SU-DHL-6 (cell line): ENCODE measurements around the gene RAB11FIP3.

ENCODE experiments used
- H2AFZ ChIP-seq: fragments of 200-600 bp; sonication (generic); 2 replicates; pipeline ENCODE4 v1.6.1; 2014; ENCODE audit warnings: low read depth, mild to moderate bottlenecking, moderate library complexity, mixed read lengths, antibody characterized with exemption, low read length; ENCODE audit not compliant: severe bottlenecking
- H3F3A ChIP-seq: fragments of 200-600 bp; shearing (Covaris generic); 2 replicates; pipeline ENCODE4 v1.6.0; 2016; ENCODE audit warnings: antibody characterized with exemption, mild to moderate bottlenecking; ENCODE audit not compliant: insufficient read depth
- H3K27ac ChIP-seq: fragments of 200-600 bp; sonication (generic); 2 replicates; pipeline ENCODE4 v1.5.1; 2016; ENCODE audit warnings: low read depth, mild to moderate bottlenecking, low read length, moderate library complexity, mixed read lengths
- H3K27me3 ChIP-seq: fragments of 200-600 bp; sonication (generic), shearing (Covaris generic); 2 replicates; pipeline ENCODE4 v1.6.0; 2014; ENCODE audit warnings: mild to moderate bottlenecking, low read length
- H3K36me3 ChIP-seq: fragments of 200-600 bp; sonication (generic); 2 replicates; pipeline ENCODE4 v1.6.1; 2014; ENCODE audit warnings: mild to moderate bottlenecking, low read length, mixed read lengths
- H3K4me2 ChIP-seq: fragments of 300-600, 200-600 bp; shearing (Covaris generic), sonication (generic); 2 replicates; pipeline ENCODE4 v1.6.0; 2014; ENCODE audit warnings: low read length, low read depth, mild to moderate bottlenecking; ENCODE audit not compliant: poor library complexity, severe bottlenecking
- H3K4me3 ChIP-seq: fragments of 200-600 bp; sonication (generic); 2 replicates; pipeline ENCODE4 v1.5.1; 2014; ENCODE audit warnings: antibody characterized with exemption, low read length, mild to moderate bottlenecking, mixed read lengths; ENCODE audit not compliant: insufficient read depth, poor library complexity, severe bottlenecking
- H3K79me2 ChIP-seq: fragments of 200-600 bp; sonication (generic); 2 replicates; pipeline ENCODE4 v1.6.1; 2014; ENCODE audit warnings: mild to moderate bottlenecking, low read length, moderate library complexity; ENCODE audit not compliant: insufficient read depth
- H3K9ac ChIP-seq: fragments of 200-600 bp; sonication (generic); 2 replicates; pipeline ENCODE4 v1.7.0; 2014; ENCODE audit warnings: mild to moderate bottlenecking, low read length
- H3K9me2 ChIP-seq: fragments of 200-600 bp; sonication (generic); replicated peaks from 2 replicates; pipeline ENCODE4 v1.6.1; 2014; ENCODE audit warnings: low read length; ENCODE audit not compliant: insufficient read depth
- H3K9me3 ChIP-seq: fragments of 200-600 bp; sonication (generic); 2 replicates; pipeline ENCODE4 v1.6.1; 2014; ENCODE audit warnings: low read length, mixed read lengths; ENCODE audit not compliant: insufficient read depth
- H4K20me1 ChIP-seq: fragments of 200-600 bp; sonication (generic); 2 replicates; pipeline ENCODE4 v1.6.1; 2014; ENCODE audit warnings: low read depth, mild to moderate bottlenecking, antibody characterized with exemption, low read length, moderate library complexity, mixed read lengths
- CTCF ChIP-seq: fragments of 200-600 bp; sonication (generic); IDR thresholded peaks from one replicate; pipeline ENCODE4 v1.5.1; 2017; ENCODE audit warnings: antibody characterized with exemption, mild to moderate bottlenecking, low read length, moderate library complexity; ENCODE audit not compliant: insufficient read depth, poor library complexity, severe bottlenecking
- EZH2phosphoT487 ChIP-seq: fragments of 200-600 bp; sonication (generic), shearing (Covaris generic); conservative IDR thresholded peaks from 2 replicates; pipeline ENCODE4 v1.6.1; 2018; ENCODE audit warnings: mild to moderate bottlenecking, antibody characterized with exemption, low read length, moderate library complexity, mixed read lengths

Gene RAB11FIP3

GRCh38 chr16:425082-425718, at the start of gene RAB11FIP3:
RAB11FIP3 (plus strand) TSS chr16:425649; CDS start chr16:426007, 358 bp downstream.
- H3K9me3 ChIP-seq: no peaks in the 10 kb centered on the region
- H3K4me2 ChIP-seq: peak within 1 kb of the TSS; percentile 65
- peak within 1 kb of the TSS; percentile 60 for H3K4me3 ChIP-seq
- 0 out of 2 replicates have a peak, but pooled peaks cover 8% of the 10 kb centered on the region for H3F3A ChIP-seq
- peak within 1 kb of the TSS; percentile 43; the same call in 1 of the 2 replicates for H3K27ac ChIP-seq
- TF ChIP-seq EZH2phosphoT487 (no peak), CTCF (peak; percentile 13)
- H3K9ac ChIP-seq: peak within 1 kb of the TSS; percentile 68
- H3K27me3 ChIP-seq: no peaks in the 10 kb centered on the region
- H3K79me2 ChIP-seq: peaks cover 14% of the 10 kb centered on the region
- peaks cover 3% of the 10 kb centered on the region; the same call in 1 of the 2 replicates for H4K20me1 ChIP-seq
- no peaks in the 10 kb centered on the region for H3K36me3 ChIP-seq
- H3K9me2 ChIP-seq: no peaks in the 10 kb centered on the region
- H2AFZ ChIP-seq: peak within 1 kb of the TSS; percentile 84

- Histone ChIP-seq H2AFZ (no peak overlapping the region), H3K9ac (no peak overlapping the region), H3K27ac (no peak overlapping the region), H3K9me2 (no peaks in the 10 kb centered on the region), H3K36me3 (no peaks in the 10 kb centered on the region), H3K9me3 (no peaks in the 10 kb centered on the region), H3F3A (no peaks in the 10 kb centered on the region), H3K27me3 (no peaks in the 10 kb centered on the region), H3K4me3 (no peak overlapping the region), H3K79me2 (peaks cover 3% of the 10 kb centered on the region; the same call in 1 of the 2 replicates), H4K20me1 (no peaks in the 10 kb centered on the region), H3K4me2 (no peak overlapping the region)
- TF ChIP-seq EZH2phosphoT487 (no peak), CTCF (no peak)
These were observed 49.3 kb upstream of the RAB11FIP3 start for GRCh38 chr16:375927-376816.

GRCh38 chr16:376817-377418, 48.5 kb upstream of the RAB11FIP3 start:
- peaks cover 3% of the 10 kb centered on the region; the same call in 1 of the 2 replicates for H3K79me2 ChIP-seq
- no peak for TF ChIP-seq CTCF
- no peak for TF ChIP-seq EZH2phosphoT487
- H3K4me3 ChIP-seq: no peak overlapping the region
- H3F3A ChIP-seq: no peaks in the 10 kb centered on the region
- no peaks in the 10 kb centered on the region for H3K36me3 ChIP-seq
- H3K4me2 ChIP-seq: no peak overlapping the region
- H3K9me2 ChIP-seq: no peaks in the 10 kb centered on the region
- no peaks in the 10 kb centered on the region for H3K27me3 ChIP-seq
- H2AFZ ChIP-seq: no peak overlapping the region
- H3K27ac ChIP-seq: no peak overlapping the region
- no peak overlapping the region for H3K9ac ChIP-seq
- H3K9me3 ChIP-seq: no peaks in the 10 kb centered on the region
- H4K20me1 ChIP-seq: no peaks in the 10 kb centered on the region
